ENCODE data around the gene PSMB7. TPM values are rescaled to one million over a fixed set of nuclear protein-coding genes. Genes with fewer than 3 reads are reported as not detected.
A peak's percentile ranks its signal among the peaks of the same experiment; 100 is the strongest.

Gene PSMB7
- polyA plus RNA-seq, 1 experiment: 396 TPM

GRCh38 chr9:124366476-124367220 lies 48.6 kb downstream of the PSMB7 start:
- Histone ChIP-seq H3K27me3 (ENCODE audit: control insufficient read depth, insufficient read depth, low read length) (no peaks in the 10 kb centered on the region), H3K27ac (ENCODE audit: low read depth, low read length) (peak overlapping the region; percentile 34), H3K9me3 (ENCODE audit: control insufficient read depth, insufficient read depth, low read length) (no peaks in the 10 kb centered on the region), H3K4me3 (ENCODE audit: low read depth, low read length) (no peak overlapping the region)
- DNase-seq (ENCODE audit: low read depth, low spot score): no peak
- no peak for TF ChIP-seq CTCF (IDR thresholded peaks at IDR 0.05; ENCODE audit: low read depth, low read length)
- ChIA-PET POLR2A (no interaction called here), CTCF (no interaction called here)

DNA sequence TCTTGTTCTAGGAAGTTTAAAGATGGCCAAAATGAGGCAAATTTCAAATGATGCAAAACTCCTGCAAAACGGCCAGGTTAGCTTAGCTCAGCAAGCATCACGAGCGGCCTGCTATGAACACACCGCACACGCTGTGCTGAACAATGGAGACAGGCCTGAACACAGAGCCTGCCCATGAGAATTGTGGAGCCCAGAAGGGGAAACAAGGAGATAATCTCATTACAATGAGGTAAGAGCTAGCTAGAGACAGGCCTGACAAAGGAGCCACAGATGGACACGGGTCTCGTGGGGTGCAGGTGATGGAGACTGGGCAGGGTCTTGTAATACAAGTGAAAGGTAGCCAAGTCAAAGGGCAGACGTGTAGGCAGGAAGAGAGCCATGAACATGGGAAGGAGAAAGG lies 50.2 kb downstream of the PSMB7 start:
- no peak for DNase-seq (ENCODE audit: low read depth, low spot score)
- ChIA-PET CTCF (interaction anchor here (1.1 kb wide), 1 partner anchor 27 kb away, joined by 3 read pairs; no protein-coding TSS in a partner anchor), POLR2A (no interaction called here)
- Histone ChIP-seq H3K27me3 (ENCODE audit: control insufficient read depth, insufficient read depth, low read length) (no peaks in the 10 kb centered on the region), H3K27ac (ENCODE audit: low read depth, low read length) (no peak overlapping the region), H3K9me3 (ENCODE audit: control insufficient read depth, insufficient read depth, low read length) (no peaks in the 10 kb centered on the region), H3K4me3 (ENCODE audit: low read depth, low read length) (no peak overlapping the region)
- TF ChIP-seq CTCF (IDR thresholded peaks at IDR 0.05; ENCODE audit: low read depth, low read length): no peak

DNA sequence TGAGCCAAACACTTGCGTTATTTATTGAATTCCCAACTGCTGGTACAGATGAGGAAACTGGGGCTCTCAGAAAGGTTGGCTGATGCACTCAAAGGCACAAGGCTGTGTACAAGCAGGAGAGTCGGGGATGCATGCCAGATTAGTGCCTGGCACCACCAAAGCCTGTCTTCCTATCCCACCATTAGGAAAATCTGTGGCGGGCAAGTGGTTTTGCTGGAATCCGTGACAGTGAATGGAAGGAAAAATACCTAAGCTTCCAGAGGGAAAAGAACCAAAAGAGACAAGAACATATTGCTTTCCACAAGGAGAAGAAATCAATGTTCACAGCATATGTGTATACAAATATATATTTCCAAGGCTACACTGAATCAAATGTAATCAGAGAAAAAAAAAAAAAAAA lies 51.1 kb downstream of the PSMB7 start:
- H3K27ac ChIP-seq (ENCODE audit: low read depth, low read length): no peak overlapping the region
- ChIA-PET CTCF (no interaction called here), POLR2A (no interaction called here)
- no peak for TF ChIP-seq CTCF (IDR thresholded peaks at IDR 0.05; ENCODE audit: low read depth, low read length)
- no peaks in the 10 kb centered on the region for H3K9me3 ChIP-seq (ENCODE audit: control insufficient read depth, insufficient read depth, low read length)
- H3K4me3 ChIP-seq (ENCODE audit: low read depth, low read length): no peak overlapping the region
- H3K27me3 ChIP-seq (ENCODE audit: control insufficient read depth, insufficient read depth, low read length): no peaks in the 10 kb centered on the region
- no peak for DNase-seq (ENCODE audit: low read depth, low spot score)

- ChIA-PET CTCF (no interaction called here), POLR2A (no interaction called here)
Measured at GRCh38 chr9:124363326-124364096, 51.7 kb downstream of the PSMB7 start.

More at GRCh38 chr9:124363326-124364096, 51.7 kb downstream of the PSMB7 start:
- H3K9me3 ChIP-seq (ENCODE audit: control insufficient read depth, insufficient read depth, low read length): no peaks in the 10 kb centered on the region
- no peak for DNase-seq (ENCODE audit: low read depth, low spot score)
- H3K4me3 ChIP-seq (ENCODE audit: low read depth, low read length): no peak overlapping the region
- H3K27me3 ChIP-seq (ENCODE audit: control insufficient read depth, insufficient read depth, low read length): no peaks in the 10 kb centered on the region
- TF ChIP-seq CTCF (IDR thresholded peaks at IDR 0.05; ENCODE audit: low read depth, low read length): no peak
- H3K27ac ChIP-seq (ENCODE audit: low read depth, low read length): no peak overlapping the region

Measured in AG04450 (cell line).